Cerebellar nuclear complex (tissue), 1 donor: ENCODE data around the gene CFH.
"Not testable (repeated sequence)": the region's sequence is repeated elsewhere in the genome, so short reads cannot be mapped to it uniquely, and the experiment has no call there.

Source experiments
- DNase-seq, 2 experiments: peaks; one replicate each; lab custom pipeline; 2025; lab: John Stamatoyannopoulos, UW

CFH gene

GRCh38 chr1:196769823-196770222 is 118.0 kb downstream of the CFH start:
- DNase-seq: not testable (repeated sequence)

- no peak for DNase-seq
Measured at GRCh38 chr1:196773713-196774112, 121.9 kb downstream of the CFH start.

GRCh38 chr1:196774175-196774574 is 122.3 kb downstream of the CFH start:
- no peak for DNase-seq

DNA sequence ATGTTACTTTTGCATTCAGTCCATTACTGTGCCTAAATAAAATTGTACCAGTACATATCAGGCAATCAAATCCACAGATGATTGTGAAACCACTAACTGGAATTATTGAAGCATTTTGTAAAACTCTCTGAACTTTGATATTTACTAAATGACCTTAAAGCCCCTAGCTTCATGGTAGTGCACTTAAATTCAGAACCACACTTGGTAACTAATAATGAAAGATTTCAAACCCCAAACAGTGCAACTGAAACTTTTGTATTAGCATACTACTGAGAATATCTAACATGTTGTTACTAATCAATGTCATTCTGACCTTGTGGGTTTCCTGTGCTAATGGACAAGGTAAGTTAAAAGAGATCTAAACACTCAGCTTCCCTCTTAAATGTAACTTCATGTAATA is 122.8 kb downstream of the CFH start, which contains the start of gene CFHR3:
Gene CFHR3 (plus strand): TSS at position 238 of the 400 bp plus-strand sequence. CDS start 47 bp downstream, at position 285.
- no peak for DNase-seq

DNA sequence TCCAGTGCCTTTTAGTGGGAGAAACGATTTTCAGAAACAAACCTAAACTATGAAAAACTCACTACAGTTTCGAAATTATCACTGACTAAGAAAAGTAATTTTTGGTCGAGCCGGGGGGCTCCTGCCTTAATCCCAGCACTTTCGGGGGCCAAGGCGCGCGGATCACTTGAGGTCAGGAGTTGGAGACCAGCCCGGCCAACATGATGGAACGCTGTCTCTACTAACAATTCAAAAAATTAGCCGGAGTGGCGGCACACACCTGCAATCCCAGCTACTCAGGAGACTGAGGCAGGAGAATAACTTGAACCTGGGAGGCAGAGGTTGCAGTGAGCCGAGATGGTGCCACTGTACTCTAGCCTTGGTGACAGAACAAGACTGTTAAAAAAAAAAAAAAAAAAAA is 125.8 kb downstream of the CFH start:
- DNase-seq: no peak

DNA sequence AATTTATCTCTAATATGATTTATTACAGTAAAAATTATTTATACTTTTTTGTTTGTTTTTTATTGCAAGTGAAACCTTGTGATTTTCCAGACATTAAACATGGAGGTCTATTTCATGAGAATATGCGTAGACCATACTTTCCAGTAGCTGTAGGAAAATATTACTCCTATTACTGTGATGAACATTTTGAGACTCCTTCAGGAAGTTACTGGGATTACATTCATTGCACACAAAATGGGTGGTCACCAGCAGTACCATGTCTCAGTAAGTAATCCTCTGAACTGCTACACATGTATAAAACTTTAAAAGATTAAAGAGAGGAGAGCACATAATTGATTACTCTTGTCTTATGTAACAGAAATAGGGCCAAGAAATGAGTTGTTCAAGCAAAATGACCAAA is 127.2 kb downstream of the CFH start:
- no peak for DNase-seq

DNA sequence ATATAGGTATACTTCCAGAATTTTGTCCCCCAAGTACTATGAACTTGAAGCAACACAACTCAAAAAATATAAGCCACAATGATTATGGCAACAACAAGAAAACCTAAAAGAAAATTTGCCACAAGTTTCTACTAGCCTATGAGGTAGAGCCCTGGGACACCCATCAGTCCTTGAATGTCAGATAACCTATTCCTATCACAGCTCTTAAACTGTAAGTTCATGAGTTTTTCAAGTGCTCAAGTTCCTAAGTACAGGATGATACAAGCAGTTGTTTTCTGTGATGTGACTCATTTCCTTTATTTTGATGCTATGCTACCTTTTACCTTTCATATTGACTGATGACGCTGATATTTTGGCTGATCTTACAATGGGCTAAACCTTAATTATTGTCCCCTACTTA is 139.4 kb downstream of the CFH start:
- not testable (repeated sequence) for DNase-seq

- not testable (repeated sequence) for DNase-seq
Measured at GRCh38 chr1:196794103-196794502, 142.3 kb downstream of the CFH start.
